Mesothelial cell of epicardium (in vitro differentiated cells): ENCODE results near the gene ILDR2. TPM values are rescaled to one million over a fixed set of nuclear protein-coding genes. Genes with fewer than 3 reads are reported as not detected.
A peak's percentile ranks its signal among the peaks of the same experiment; 100 is the strongest.

Source experiments
- DNase-seq, 2 experiments: peaks; one replicate each; pipeline ENCODE4 v3.0.0; 2021; ENCODE audit warnings: low spot score in 2 of 2; ENCODE audit not compliant: unreplicated experiment in 2 of 2
- H3K27ac Mint-ChIP-seq: 2 replicates; pipeline ENCODE4 v1.8.0; 2021; ENCODE audit warnings: mixed read lengths
- H3K27me3 Mint-ChIP-seq: 2 replicates; pipeline ENCODE4 v1.8.0; 2021; ENCODE audit warnings: low read depth, mixed read lengths
- H3K36me3 Mint-ChIP-seq: 2 replicates; pipeline ENCODE4 v1.8.0; 2021; ENCODE audit warnings: mixed read lengths
- H3K4me1 Mint-ChIP-seq: 2 replicates; pipeline ENCODE4 v1.8.0; 2021; ENCODE audit warnings: mixed read lengths
- H3K4me3 Mint-ChIP-seq: 2 replicates; pipeline ENCODE4 v1.8.0; 2021; ENCODE audit warnings: mild to moderate bottlenecking, moderate library complexity, mixed read lengths
- H3K9me3 Mint-ChIP-seq: 2 replicates; pipeline ENCODE4 v1.8.0; 2021; ENCODE audit warnings: mixed read lengths
- CTCF ChIP-seq: fragments of 200-600 bp; sonication (generic); IDR thresholded peaks from one replicate; pipeline ENCODE4 v1.5.0; 2021; ENCODE audit warnings: antibody characterized with exemption; ENCODE audit not compliant: unreplicated experiment
- total RNA-seq: library from RNA; stranded (reverse); gene quantifications from 3 replicates; pipeline ENCODE4 v1.2.1, GENCODE V29; 2021

The ILDR2 gene
- total RNA-seq, 1 donor from 2014 or later, result 1.1 TPM

- Mint-ChIP-seq H3K9me3 (no peaks in the 10 kb centered on the region), H3K36me3 (peaks cover 8% of the 10 kb centered on the region), H3K4me1 (peaks cover 19% of the 10 kb centered on the region), H3K27ac (peak overlapping the region; percentile 50), H3K27me3 (no peaks in the 10 kb centered on the region), H3K4me3 (no peak overlapping the region)
- TF ChIP-seq CTCF, result no peak
- DNase-seq, result no peak
Observed at GRCh38 chr1:166869318-166870099, 105.8 kb downstream of the ILDR2 start.

- H3K4me3 Mint-ChIP-seq, result no peak overlapping the region
- H3K4me1 Mint-ChIP-seq, result peaks cover 17% of the 10 kb centered on the region
- no peak overlapping the region for H3K27ac Mint-ChIP-seq
- no peak for TF ChIP-seq CTCF
- H3K36me3 Mint-ChIP-seq, result peaks cover 11% of the 10 kb centered on the region
- DNase-seq, result no peak
- no peaks in the 10 kb centered on the region for H3K27me3 Mint-ChIP-seq
- no peaks in the 10 kb centered on the region for H3K9me3 Mint-ChIP-seq
Observed at GRCh38 chr1:166868639-166869038, 106.7 kb downstream of the ILDR2 start.

- no peak overlapping the region for H3K4me3 Mint-ChIP-seq
- H3K27me3 Mint-ChIP-seq, result no peaks in the 10 kb centered on the region
Observed at GRCh38 chr1:166865926-166866325, 109.4 kb downstream of the ILDR2 start.

GRCh38 chr1:166859597-166859996 is 115.7 kb downstream of the ILDR2 start:
- Mint-ChIP-seq H3K9me3 (no peaks in the 10 kb centered on the region), H3K36me3 (peaks cover 47% of the 10 kb centered on the region), H3K4me1 (no peaks in the 10 kb centered on the region), H3K4me3 (no peak overlapping the region), H3K27me3 (no peaks in the 10 kb centered on the region), H3K27ac (no peak overlapping the region)
- TF ChIP-seq CTCF, result no peak
- no peak for DNase-seq

More at GRCh38 chr1:166865926-166866325, 109.4 kb downstream of the ILDR2 start:
- H3K9me3 Mint-ChIP-seq, result no peaks in the 10 kb centered on the region
- H3K4me1 Mint-ChIP-seq, result peaks cover 4% of the 10 kb centered on the region
- no peak for DNase-seq
- no peak for TF ChIP-seq CTCF
- no peak overlapping the region for H3K27ac Mint-ChIP-seq
- H3K36me3 Mint-ChIP-seq, result peaks cover 33% of the 10 kb centered on the region

GRCh38 chr1:166858726-166859419 is 116.5 kb downstream of the ILDR2 start:
- H3K27me3 Mint-ChIP-seq, result no peaks in the 10 kb centered on the region

More at GRCh38 chr1:166858726-166859419, 116.5 kb downstream of the ILDR2 start:
- no peak overlapping the region for H3K4me3 Mint-ChIP-seq
- H3K9me3 Mint-ChIP-seq, result no peaks in the 10 kb centered on the region
- TF ChIP-seq CTCF, result no peak
- DNase-seq, result no peak
- H3K4me1 Mint-ChIP-seq, result peaks cover 1% of the 10 kb centered on the region
- peaks cover 47% of the 10 kb centered on the region for H3K36me3 Mint-ChIP-seq
- H3K27ac Mint-ChIP-seq, result no peak overlapping the region

Other genes with a start within 250 kb of the ILDR2 start
- gene POGK, start 136.1 kb downstream of the ILDR2 start, total RNA-seq, result 40.1 to 42.1 TPM (median 40.6 TPM) in 3 replicates
- 15.6 to 18.7 TPM (median 17.4 TPM) in 3 replicates for gene TADA1, start 99.3 kb downstream of the ILDR2 start, total RNA-seq
- not detected in 3 replicates for gene MAEL, start 13.7 kb upstream of the ILDR2 start, total RNA-seq
- gene GPA33, start 114.8 kb upstream of the ILDR2 start, total RNA-seq, result 1.2 to 1.9 TPM (median 1.6 TPM) in 3 replicates
- 0.16 to 0.18 TPM in 2 of 3 replicates, not detected in the other for gene STYXL2, start 118.5 kb upstream of the ILDR2 start, total RNA-seq
- gene POU2F1, start 245.3 kb upstream of the ILDR2 start, total RNA-seq, result 26.1 to 32.8 TPM (median 29.1 TPM) in 3 replicates